Natural killer cell (primary cell): ENCODE measurements around the gene LYPD6B. TPM values are rescaled to one million over a fixed set of nuclear protein-coding genes. Genes with fewer than 3 reads are reported as not detected.

Experiments used
- ATAC-seq, 3 donors: fragments of 150-1000 bp in 2 of 3; fragments of 200-7000 bp in 1 of 3; cut with Tn5 transposase; 1 replicate in 1 of 3; 2 replicates in 2 of 3; pipeline ENCODE4 v1.10.0; 2021; ENCODE audit warnings: mild to moderate bottlenecking in 2 of 3, moderate library complexity in 2 of 3
- DNase-seq, 2 donors: peaks; one replicate each; pipeline versions ENCODE4 v3.0.0 to v3.0.0-alpha.2; 2013 to 2021; ENCODE audit warnings: mixed read lengths in 1 of 2
- H3K27ac ChIP-seq: one replicate; pipeline ENCODE4 v1.5.1; 2013; ENCODE audit warnings: mild to moderate bottlenecking, low read length
- H3K27me3 ChIP-seq: one replicate; pipeline ENCODE4 v1.6.1; 2013; ENCODE audit warnings: low read length; ENCODE audit not compliant: control insufficient read depth, insufficient read depth
- H3K36me3 ChIP-seq: one replicate; pipeline ENCODE4 v1.6.1; 2013; ENCODE audit warnings: low read length; ENCODE audit not compliant: control insufficient read depth, insufficient read depth
- H3K4me1 ChIP-seq: one replicate; pipeline ENCODE4 v1.6.1; 2013; ENCODE audit warnings: low read length; ENCODE audit not compliant: control insufficient read depth, insufficient read depth
- H3K4me3 ChIP-seq: one replicate; pipeline ENCODE4 v1.5.1; 2013; ENCODE audit warnings: low read length
- H3K9me3 ChIP-seq: one replicate; pipeline ENCODE4 v1.6.1; 2013; ENCODE audit warnings: low read length; ENCODE audit not compliant: control insufficient read depth, insufficient read depth
- H3K27ac Mint-ChIP-seq, 2 donors: one replicate each; pipeline ENCODE4 v1.8.0; 2022; ENCODE audit warnings: mild to moderate bottlenecking in 2 of 2, mixed read lengths in 2 of 2, moderate library complexity in 1 of 2
- H3K27me3 Mint-ChIP-seq, 2 donors: one replicate each; pipeline ENCODE4 v1.8.0; 2022; ENCODE audit warnings: low read depth in 2 of 2, mixed read lengths in 2 of 2
- H3K36me3 Mint-ChIP-seq: one replicate; pipeline ENCODE4 v1.8.0; 2022; ENCODE audit warnings: mixed read lengths
- H3K4me1 Mint-ChIP-seq, 2 donors: one replicate each; pipeline ENCODE4 v1.8.0; 2022; ENCODE audit warnings: mixed read lengths in 2 of 2
- H3K4me3 Mint-ChIP-seq: one replicate; pipeline ENCODE4 v1.8.0; 2022; ENCODE audit warnings: mild to moderate bottlenecking, moderate library complexity, mixed read lengths
- H3K9me3 Mint-ChIP-seq, 2 donors: one replicate each; pipeline ENCODE4 v1.8.0; 2022; ENCODE audit warnings: mixed read lengths in 2 of 2
- WGBS: methylation state at CpG from one replicate; pipeline ENCODE4 v1.1.7; 2013; ENCODE audit warnings: missing lambda C conversion rate; ENCODE audit not compliant: insufficient coverage; 5-methylcytosine and 5-hydroxymethylcytosine counted together
- intact Hi-C: fragments of 100-400 bp; cut with micrococcal nuclease; formaldehyde crosslinking; loops from one replicate; pipeline ENCODE4 v1.14.2; 2022
- total RNA-seq, 4 donors: library from RNA; stranded (reverse); fragments of 120-200 nt in 1 of 4; gene quantifications; one replicate each; pipeline versions ENCODE4 v1.2.3 to v1.2.4, GENCODE V29; 2013 to 2022
- TF ChIP-seq, protein P1 (sequence below): fragments of 200-600 bp; IDR thresholded peaks from one replicate; pipeline ENCODE4 v1.8.0; 2022; ENCODE audit warnings: antibody characterized with exemption

Gene LYPD6B
- total RNA-seq, 3 donors from 2014 or later (not counting 1 experiment from before 2014, with no cell fraction given), result not detected

DNA sequence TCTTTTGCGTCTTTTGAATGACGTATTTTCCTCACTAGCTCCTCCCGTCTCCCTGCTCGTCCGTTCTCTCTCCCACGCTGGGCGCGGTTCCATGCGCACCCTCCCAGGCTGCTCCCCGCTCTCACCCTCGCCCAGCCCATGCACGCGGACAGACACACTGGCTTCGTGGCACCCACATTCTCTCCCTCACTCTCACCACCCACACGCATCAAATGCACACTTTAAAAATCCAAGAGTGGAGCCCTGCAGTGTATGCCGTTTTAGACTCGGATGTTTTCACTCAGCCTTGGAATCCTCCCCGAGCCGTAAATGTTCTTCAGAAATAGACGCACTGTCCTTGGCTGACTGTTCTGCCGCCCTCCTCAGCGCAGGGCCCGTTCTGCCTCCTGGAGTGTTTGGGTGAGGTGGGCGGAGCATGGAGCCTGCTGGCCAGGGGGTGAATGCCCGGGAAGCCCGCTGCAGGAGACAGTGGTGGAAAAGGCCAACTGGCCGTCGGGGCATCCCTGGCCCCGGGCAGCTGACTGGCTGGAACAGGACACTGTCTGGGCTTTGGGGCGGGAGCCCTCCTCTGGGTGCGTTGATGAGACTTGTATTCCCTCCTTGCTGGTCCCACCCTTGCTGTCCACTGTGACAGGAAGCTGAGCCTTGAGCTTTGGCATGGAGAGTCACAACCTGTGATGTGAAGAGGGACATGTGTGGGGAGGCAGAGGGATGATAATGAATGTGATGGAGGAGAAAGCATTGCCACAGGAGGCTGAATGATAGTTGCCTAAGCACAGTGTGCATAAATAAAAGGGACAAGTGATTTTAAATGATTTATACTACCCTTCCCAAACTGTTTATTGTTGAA, 35.4 kb upstream of the LYPD6B start:
- ATAC-seq (no peak), DNase-seq (no peak)
- WGBS, result 96% methylated on average over 31 of the region's 31 CpGs
- intact Hi-C loops, result no loop called here
- TF ChIP-seq, protein P1, sequence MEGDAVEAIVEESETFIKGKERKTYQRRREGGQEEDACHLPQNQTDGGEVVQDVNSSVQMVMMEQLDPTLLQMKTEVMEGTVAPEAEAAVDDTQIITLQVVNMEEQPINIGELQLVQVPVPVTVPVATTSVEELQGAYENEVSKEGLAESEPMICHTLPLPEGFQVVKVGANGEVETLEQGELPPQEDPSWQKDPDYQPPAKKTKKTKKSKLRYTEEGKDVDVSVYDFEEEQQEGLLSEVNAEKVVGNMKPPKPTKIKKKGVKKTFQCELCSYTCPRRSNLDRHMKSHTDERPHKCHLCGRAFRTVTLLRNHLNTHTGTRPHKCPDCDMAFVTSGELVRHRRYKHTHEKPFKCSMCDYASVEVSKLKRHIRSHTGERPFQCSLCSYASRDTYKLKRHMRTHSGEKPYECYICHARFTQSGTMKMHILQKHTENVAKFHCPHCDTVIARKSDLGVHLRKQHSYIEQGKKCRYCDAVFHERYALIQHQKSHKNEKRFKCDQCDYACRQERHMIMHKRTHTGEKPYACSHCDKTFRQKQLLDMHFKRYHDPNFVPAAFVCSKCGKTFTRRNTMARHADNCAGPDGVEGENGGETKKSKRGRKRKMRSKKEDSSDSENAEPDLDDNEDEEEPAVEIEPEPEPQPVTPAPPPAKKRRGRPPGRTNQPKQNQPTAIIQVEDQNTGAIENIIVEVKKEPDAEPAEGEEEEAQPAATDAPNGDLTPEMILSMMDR, result no peak
- Mint-ChIP-seq H3K9me3 (no peaks in the 10 kb centered on the region), H3K4me1 (no peaks in the 10 kb centered on the region), H3K27ac (no peak overlapping the region), H3K27me3 (peaks cover 0 to 7% of the 10 kb centered on the region in 2 donors), H3K4me3 (no peak overlapping the region), H3K36me3 (no peaks in the 10 kb centered on the region)
- Histone ChIP-seq H3K4me1 (no peaks in the 10 kb centered on the region), H3K4me3 (no peak overlapping the region), H3K36me3 (no peaks in the 10 kb centered on the region), H3K27ac (no peak overlapping the region), H3K27me3 (no peaks in the 10 kb centered on the region), H3K9me3 (no peaks in the 10 kb centered on the region)

DNA sequence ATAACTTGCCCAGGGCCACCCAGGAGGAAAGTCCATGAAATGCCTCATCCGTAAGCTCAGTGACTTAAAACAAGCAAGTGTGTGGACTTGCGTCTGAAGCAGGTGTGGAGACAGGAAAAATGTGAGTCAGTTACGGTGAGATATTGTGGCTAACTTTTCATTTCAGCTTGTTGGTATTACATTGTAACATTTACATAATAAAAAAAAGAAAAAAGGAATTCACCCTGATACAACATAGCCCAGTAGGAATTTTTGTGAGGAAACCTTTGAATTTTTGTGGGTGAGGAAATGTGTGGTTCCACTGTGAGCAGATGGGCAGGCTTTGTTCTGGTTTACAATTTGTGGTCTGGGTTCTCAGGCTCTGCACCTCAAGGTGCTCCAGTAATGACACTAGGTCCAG, 33.7 kb upstream of the LYPD6B start:
- H3K27ac ChIP-seq, result no peak overlapping the region
- no peaks in the 10 kb centered on the region for H3K9me3 ChIP-seq
- Mint-ChIP-seq H3K4me1 (no peaks in the 10 kb centered on the region), H3K4me3 (no peak overlapping the region), H3K9me3 (no peaks in the 10 kb centered on the region), H3K27ac (no peak overlapping the region), H3K27me3 (peaks cover 0 to 7% of the 10 kb centered on the region in 2 donors), H3K36me3 (no peaks in the 10 kb centered on the region)
- ATAC-seq (no peak), DNase-seq (no peak)
- intact Hi-C loops, result no loop called here
- 86% methylated on average over 2 of the region's 3 CpGs for WGBS
- H3K4me1 ChIP-seq, result no peaks in the 10 kb centered on the region
- H3K27me3 ChIP-seq, result no peaks in the 10 kb centered on the region
- no peaks in the 10 kb centered on the region for H3K36me3 ChIP-seq
- H3K4me3 ChIP-seq, result no peak overlapping the region
- TF ChIP-seq, protein P1, result no peak

DNA sequence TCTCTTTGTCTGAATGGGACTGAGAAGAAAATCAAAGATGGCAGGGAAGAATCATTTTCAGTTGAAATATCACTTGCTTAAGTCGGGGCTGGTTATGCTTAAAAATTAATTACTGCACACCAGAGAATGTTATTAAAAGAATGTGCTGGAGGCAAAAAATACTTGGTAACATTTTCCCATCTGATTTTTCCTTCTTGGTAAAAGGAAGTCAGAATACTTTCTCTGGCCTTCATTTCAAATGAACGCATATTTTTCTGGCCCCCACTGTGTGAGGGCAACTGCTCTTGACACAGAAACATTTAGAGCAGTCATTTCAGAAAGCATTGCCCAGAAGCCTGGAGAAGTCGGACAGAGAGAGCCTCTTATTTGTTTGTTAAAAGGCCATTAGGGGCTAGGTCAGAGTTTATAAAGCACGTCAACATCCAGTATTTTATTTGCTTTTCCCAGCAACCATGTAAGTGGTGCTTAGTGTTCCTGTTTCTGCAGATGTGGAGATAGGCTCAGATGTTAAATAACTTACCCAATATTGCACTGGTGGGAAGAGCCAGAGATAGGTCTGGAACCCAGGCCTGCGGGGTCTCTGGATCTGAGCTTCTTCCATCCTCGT, 32.9 kb upstream of the LYPD6B start:
- DNase-seq (no peak), ATAC-seq (no peak)
- no peak overlapping the region for H3K4me3 ChIP-seq
- H3K9me3 Mint-ChIP-seq, result no peaks in the 10 kb centered on the region
- TF ChIP-seq, protein P1, result no peak
- 98% methylated on average over 5 of the region's 6 CpGs for WGBS
- H3K4me1 ChIP-seq, result no peaks in the 10 kb centered on the region
- no peaks in the 10 kb centered on the region for H3K9me3 ChIP-seq
- H3K4me3 Mint-ChIP-seq, result no peak overlapping the region
- peaks cover 0 to 7% of the 10 kb centered on the region in 2 donors for H3K27me3 Mint-ChIP-seq
- no peaks in the 10 kb centered on the region for H3K36me3 ChIP-seq
- H3K36me3 Mint-ChIP-seq, result no peaks in the 10 kb centered on the region
- H3K4me1 Mint-ChIP-seq, result no peaks in the 10 kb centered on the region
- intact Hi-C loops, result no loop called here
- no peak overlapping the region for H3K27ac ChIP-seq
- no peaks in the 10 kb centered on the region for H3K27me3 ChIP-seq
- no peak overlapping the region for H3K27ac Mint-ChIP-seq
